SK-N-SH treated with all-trans-retinoic acid at 6 μM for 48 hours (cell line): Measurements from ENCODE around the gene ATPAF1.

Experiments used
- ATAC-seq: fragments of 200-7000 bp; cut with Tn5 transposase; 3 replicates; pipeline ENCODE4 v1.9.1; 2020; ENCODE audit warnings: mild to moderate bottlenecking, moderate library complexity
- ARNTL ChIP-seq: fragments of 450-650 bp; formaldehyde crosslinking; IDR thresholded peaks from 2 replicates; pipeline ENCODE4 v1.5.0; 2020; ENCODE audit warnings: low read depth, mild to moderate bottlenecking, moderate library complexity, borderline replicate concordance
- BACH2 ChIP-seq: fragments of 250-450 bp; sonication (Bioruptor Pico); IDR thresholded peaks from 2 replicates; pipeline ENCODE4 v1.9.0; 2021; ENCODE audit warnings: mild to moderate bottlenecking, borderline replicate concordance
- CSDC2 ChIP-seq: fragments of 250-450 bp; sonication (Bioruptor Pico); IDR thresholded peaks from 2 replicates; pipeline ENCODE4 v1.5.0; 2020; ENCODE audit warnings: mild to moderate bottlenecking, moderate library complexity
- ESRRG ChIP-seq: fragments of 250-450 bp; sonication (Bioruptor Pico); IDR thresholded peaks from 2 replicates; pipeline ENCODE4 v1.6.1; 2021; ENCODE audit warnings: mild to moderate bottlenecking
- GLIS3 ChIP-seq: fragments of 250-450 bp; sonication (Bioruptor Pico); IDR thresholded peaks from 2 replicates; pipeline ENCODE4 v1.5.0; 2020; ENCODE audit warnings: mild to moderate bottlenecking, moderate library complexity
- ISL1 ChIP-seq: fragments of 250-450 bp; sonication (Bioruptor Pico); IDR thresholded peaks from 2 replicates; pipeline ENCODE4 v2.1.2; 2022; ENCODE audit warnings: mild to moderate bottlenecking, moderate library complexity
- OSR1 ChIP-seq: fragments of 250-450 bp; sonication (Bioruptor Pico); IDR thresholded peaks from 2 replicates; pipeline ENCODE4 v1.8.0; 2022; ENCODE audit warnings: moderate library complexity, mild to moderate bottlenecking, inconsistent platforms
- PPARA ChIP-seq: fragments of 250-450 bp; sonication (Bioruptor Pico); IDR thresholded peaks from 2 replicates; pipeline ENCODE4 v1.5.0; 2020; ENCODE audit warnings: mild to moderate bottlenecking, borderline replicate concordance
- RARB ChIP-seq: fragments of 250-450 bp; sonication (Bioruptor Pico); IDR thresholded peaks from 2 replicates; pipeline ENCODE4 v1.8.0; 2021; ENCODE audit warnings: mild to moderate bottlenecking, moderate library complexity
- TCF4 ChIP-seq: fragments of 250-450 bp; sonication (Bioruptor Pico); IDR thresholded peaks from 2 replicates; pipeline ENCODE4 v1.8.0; 2021; ENCODE audit warnings: mild to moderate bottlenecking, moderate library complexity, borderline replicate concordance
- TOX ChIP-seq: fragments of 250-450 bp; sonication (Bioruptor Pico); IDR thresholded peaks from 2 replicates; pipeline ENCODE4 v1.8.0; 2021; ENCODE audit warnings: mild to moderate bottlenecking, moderate library complexity, borderline replicate concordance
- TSHZ2 ChIP-seq: fragments of 250-450 bp; sonication (Bioruptor Pico); IDR thresholded peaks from 2 replicates; pipeline ENCODE4 v1.5.0; 2020; ENCODE audit warnings: mild to moderate bottlenecking, moderate library complexity
- ZC3H10 ChIP-seq: fragments of 250-450 bp; sonication (Bioruptor Pico); IDR thresholded peaks from 2 replicates; pipeline ENCODE4 v1.5.1; 2021; ENCODE audit warnings: mild to moderate bottlenecking, moderate library complexity
- ZFP3 ChIP-seq: fragments of 250-450 bp; sonication (Bioruptor Pico); IDR thresholded peaks from 2 replicates; pipeline ENCODE4 v1.5.0; 2020; ENCODE audit warnings: mild to moderate bottlenecking, moderate library complexity
- ZFP30 ChIP-seq: fragments of 450-650 bp; formaldehyde crosslinking; IDR thresholded peaks from 2 replicates; pipeline ENCODE4 v1.5.0; 2022; ENCODE audit warnings: mild to moderate bottlenecking, moderate library complexity
- ZNF565 ChIP-seq: fragments of 450-650 bp; formaldehyde crosslinking; conservative IDR thresholded peaks from 2 replicates; pipeline ENCODE4 v1.5.0; 2020; ENCODE audit warnings: low read depth, mild to moderate bottlenecking, moderate library complexity
- ZNF70 ChIP-seq: fragments of 450-650 bp; formaldehyde crosslinking; IDR thresholded peaks from 2 replicates; pipeline ENCODE4 v1.5.0; 2020; ENCODE audit warnings: mild to moderate bottlenecking, moderate library complexity
- ZNF8 ChIP-seq: fragments of 450-650 bp; formaldehyde crosslinking; IDR thresholded peaks from 2 replicates; pipeline ENCODE4 v1.5.0; 2020; ENCODE audit warnings: mild to moderate bottlenecking, moderate library complexity
- TF ChIP-seq, protein P1 (sequence below): fragments of 250-450 bp; sonication (Bioruptor Pico); IDR thresholded peaks from 2 replicates; pipeline ENCODE4 v1.5.1; 2020; ENCODE audit warnings: low read depth, mild to moderate bottlenecking, moderate library complexity
- TF ChIP-seq, protein P2 (sequence below): fragments of 250-450 bp; sonication (Bioruptor Pico); IDR thresholded peaks from 2 replicates; pipeline ENCODE4 v1.8.0; 2020; ENCODE audit warnings: mild to moderate bottlenecking, moderate library complexity, borderline replicate concordance
- TF ChIP-seq, protein P3 (sequence below): fragments of 250-450 bp; sonication (Bioruptor Pico); IDR thresholded peaks from 2 replicates; pipeline ENCODE4 v1.8.0; 2021; ENCODE audit warnings: low read depth, mild to moderate bottlenecking, moderate library complexity, borderline replicate concordance

The ATPAF1 gene, protein sequence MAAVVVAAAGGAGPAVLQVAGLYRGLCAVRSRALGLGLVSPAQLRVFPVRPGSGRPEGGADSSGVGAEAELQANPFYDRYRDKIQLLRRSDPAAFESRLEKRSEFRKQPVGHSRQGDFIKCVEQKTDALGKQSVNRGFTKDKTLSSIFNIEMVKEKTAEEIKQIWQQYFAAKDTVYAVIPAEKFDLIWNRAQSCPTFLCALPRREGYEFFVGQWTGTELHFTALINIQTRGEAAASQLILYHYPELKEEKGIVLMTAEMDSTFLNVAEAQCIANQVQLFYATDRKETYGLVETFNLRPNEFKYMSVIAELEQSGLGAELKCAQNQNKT

GRCh38 chr1:46667782-46668760 is at the start of gene ATPAF1:
ATPAF1 (minus strand) TSS chr1:46668364; CDS start chr1:46668322, 42 bp downstream.
- TF ChIP-seq ESRRG (CRISPR knock-in tag) = no peak
- no peak for TF ChIP-seq GLIS3 (CRISPR knock-in tag)
- TF ChIP-seq, protein P1, sequence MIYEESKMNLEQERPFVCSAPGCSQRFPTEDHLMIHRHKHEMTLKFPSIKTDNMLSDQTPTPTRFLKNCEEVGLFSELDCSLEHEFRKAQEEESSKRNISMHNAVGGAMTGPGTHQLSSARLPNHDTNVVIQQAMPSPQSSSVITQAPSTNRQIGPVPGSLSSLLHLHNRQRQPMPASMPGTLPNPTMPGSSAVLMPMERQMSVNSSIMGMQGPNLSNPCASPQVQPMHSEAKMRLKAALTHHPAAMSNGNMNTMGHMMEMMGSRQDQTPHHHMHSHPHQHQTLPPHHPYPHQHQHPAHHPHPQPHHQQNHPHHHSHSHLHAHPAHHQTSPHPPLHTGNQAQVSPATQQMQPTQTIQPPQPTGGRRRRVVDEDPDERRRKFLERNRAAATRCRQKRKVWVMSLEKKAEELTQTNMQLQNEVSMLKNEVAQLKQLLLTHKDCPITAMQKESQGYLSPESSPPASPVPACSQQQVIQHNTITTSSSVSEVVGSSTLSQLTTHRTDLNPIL (CRISPR knock-in tag) = no peak
- no peak for TF ChIP-seq PPARA (CRISPR knock-in tag)
- 0 out of 2 replicates have a peak, but pooled peaks have one; percentile 12 for TF ChIP-seq ZC3H10 (CRISPR knock-in tag)
- TF ChIP-seq BACH2 (CRISPR knock-in tag) = no peak
- TF ChIP-seq ZNF70 (CRISPR knock-in tag) = no peak
- no peak for TF ChIP-seq TOX
- peak; percentile 58; the same call in 1 of the 2 replicates for TF ChIP-seq TSHZ2 (CRISPR knock-in tag)
- TF ChIP-seq ZFP3 (CRISPR knock-in tag) = peak; percentile 95
- TF ChIP-seq, protein P2, sequence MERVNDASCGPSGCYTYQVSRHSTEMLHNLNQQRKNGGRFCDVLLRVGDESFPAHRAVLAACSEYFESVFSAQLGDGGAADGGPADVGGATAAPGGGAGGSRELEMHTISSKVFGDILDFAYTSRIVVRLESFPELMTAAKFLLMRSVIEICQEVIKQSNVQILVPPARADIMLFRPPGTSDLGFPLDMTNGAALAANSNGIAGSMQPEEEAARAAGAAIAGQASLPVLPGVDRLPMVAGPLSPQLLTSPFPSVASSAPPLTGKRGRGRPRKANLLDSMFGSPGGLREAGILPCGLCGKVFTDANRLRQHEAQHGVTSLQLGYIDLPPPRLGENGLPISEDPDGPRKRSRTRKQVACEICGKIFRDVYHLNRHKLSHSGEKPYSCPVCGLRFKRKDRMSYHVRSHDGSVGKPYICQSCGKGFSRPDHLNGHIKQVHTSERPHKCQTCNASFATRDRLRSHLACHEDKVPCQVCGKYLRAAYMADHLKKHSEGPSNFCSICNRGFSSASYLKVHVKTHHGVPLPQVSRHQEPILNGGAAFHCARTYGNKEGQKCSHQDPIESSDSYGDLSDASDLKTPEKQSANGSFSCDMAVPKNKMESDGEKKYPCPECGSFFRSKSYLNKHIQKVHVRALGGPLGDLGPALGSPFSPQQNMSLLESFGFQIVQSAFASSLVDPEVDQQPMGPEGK (CRISPR knock-in tag) = no peak
- no peak for TF ChIP-seq ISL1 (CRISPR knock-in tag)
- no peak for TF ChIP-seq ZNF565 (CRISPR knock-in tag)
- peak; percentile 79 for TF ChIP-seq ZNF8 (CRISPR knock-in tag)
- no peak for TF ChIP-seq TCF4 (CRISPR knock-in tag)
- TF ChIP-seq CSDC2 (CRISPR knock-in tag) = peak; percentile 38; the same call in 1 of the 2 replicates
- no peak for TF ChIP-seq OSR1 (CRISPR knock-in tag)
- TF ChIP-seq, protein P3, sequence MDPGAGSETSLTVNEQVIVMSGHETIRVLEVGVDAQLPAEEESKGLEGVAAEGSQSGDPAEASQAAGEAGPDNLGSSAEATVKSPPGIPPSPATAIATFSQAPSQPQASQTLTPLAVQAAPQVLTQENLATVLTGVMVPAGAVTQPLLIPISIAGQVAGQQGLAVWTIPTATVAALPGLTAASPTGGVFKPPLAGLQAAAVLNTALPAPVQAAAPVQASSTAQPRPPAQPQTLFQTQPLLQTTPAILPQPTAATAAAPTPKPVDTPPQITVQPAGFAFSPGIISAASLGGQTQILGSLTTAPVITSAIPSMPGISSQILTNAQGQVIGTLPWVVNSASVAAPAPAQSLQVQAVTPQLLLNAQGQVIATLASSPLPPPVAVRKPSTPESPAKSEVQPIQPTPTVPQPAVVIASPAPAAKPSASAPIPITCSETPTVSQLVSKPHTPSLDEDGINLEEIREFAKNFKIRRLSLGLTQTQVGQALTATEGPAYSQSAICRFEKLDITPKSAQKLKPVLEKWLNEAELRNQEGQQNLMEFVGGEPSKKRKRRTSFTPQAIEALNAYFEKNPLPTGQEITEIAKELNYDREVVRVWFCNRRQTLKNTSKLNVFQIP (CRISPR knock-in tag) = no peak
- TF ChIP-seq ARNTL = no peak
- TF ChIP-seq RARB (CRISPR knock-in tag) = no peak
- TF ChIP-seq, all 23 proteins: peak for 5
- peak; percentile 83 for ATAC-seq

GRCh38 chr1:46717654-46718053 is 49.5 kb upstream of the ATPAF1 start:
- ATAC-seq = no peak
- no peak for TF ChIP-seq ESRRG (CRISPR knock-in tag)
- TF ChIP-seq ZFP30 = no peak
- no peak for TF ChIP-seq TOX
- no peak for TF ChIP-seq ZNF70 (CRISPR knock-in tag)
- TF ChIP-seq ZFP3 (CRISPR knock-in tag) = no peak
- TF ChIP-seq, protein P2 (CRISPR knock-in tag) = no peak
- TF ChIP-seq GLIS3 (CRISPR knock-in tag) = no peak
- TF ChIP-seq, all 23 proteins: peak for 0
